ENCODE measurements around the gene CDH22. TPM values are rescaled to one million over a fixed set of nuclear protein-coding genes. Genes with fewer than 3 reads are reported as not detected.
A peak's percentile ranks its signal among the peaks of the same experiment; 100 is the strongest.

Gene CDH22
- total RNA-seq, 1 experiment from 2014 or later, result not detected

DNA sequence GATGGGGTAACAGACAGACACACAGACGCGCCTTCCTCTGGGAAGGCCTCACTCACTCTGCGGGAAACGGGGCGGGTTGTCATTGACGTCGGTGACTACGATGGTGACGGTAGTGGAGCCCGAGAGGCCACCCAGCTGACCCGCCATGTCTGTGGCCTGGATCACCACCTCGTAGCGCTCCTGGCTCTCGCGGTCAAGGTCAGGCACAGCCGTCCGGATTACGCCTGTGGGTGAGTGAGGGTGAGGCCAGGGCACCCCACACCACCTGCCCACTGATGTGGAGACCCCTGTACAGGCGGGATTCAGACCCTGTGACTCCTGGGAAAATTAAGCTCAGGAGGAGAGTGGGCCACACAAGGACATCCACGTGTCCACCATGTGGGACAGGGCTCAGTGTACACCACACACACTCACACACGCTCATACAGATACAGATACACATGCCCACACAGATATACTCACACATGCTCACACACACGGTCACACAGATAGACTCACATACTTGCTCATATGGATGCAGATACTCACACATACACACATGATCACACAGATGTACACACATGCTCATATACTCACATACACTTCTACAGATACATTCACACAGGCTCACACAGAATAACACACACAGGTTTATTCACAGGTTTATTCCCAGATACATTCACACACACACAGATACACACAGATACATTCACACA is 91.4 kb downstream of the CDH22 start:
- BruUV-seq (replicated peaks), result no TSS peak
- DNase-seq (ENCODE audit: low read depth, low spot score) (no peak), ATAC-seq (no peak)
- H3K27me3 ChIP-seq (ENCODE audit: control insufficient read depth, insufficient read depth, low read length), result no peaks in the 10 kb centered on the region
- intact Hi-C loops (cut with micrococcal nuclease; ENCODE audit: unreplicated experiment) (no loop called here), in situ Hi-C loops (cut with HindIII; ENCODE audit: low pct_unique_long_range_greater_than_20kb, low sequenced_read_pairs) (no loop called here)
- no peak overlapping the region for H3K4me3 ChIP-seq (ENCODE audit: low read depth in 2 of 2, low read length in 2 of 2)
- no peaks in the 10 kb centered on the region for H3K36me3 ChIP-seq (ENCODE audit: control insufficient read depth, insufficient read depth, low read length)
- TF ChIP-seq REST (IDR thresholded peaks at IDR 0.05; ENCODE audit: insufficient read depth in 1 of 2, low read depth in 2 of 2, low read length in 1 of 2), result no peak
- no peak for TF ChIP-seq POLR2AphosphoS5 (IDR thresholded peaks at IDR 0.05; ENCODE audit: low read depth, low read length)
- TF ChIP-seq CTCF (IDR thresholded peaks at IDR 0.05), result no peak
- no peak for TF ChIP-seq TCF7L2 (IDR thresholded peaks at IDR 0.05; ENCODE audit: low read depth, low read length)
- TF ChIP-seq SIN3A (IDR thresholded peaks at IDR 0.05; ENCODE audit: borderline replicate concordance, insufficient read depth, low read depth, low read length), result no peak
- H3K27ac ChIP-seq (ENCODE audit: low read length), result no peak overlapping the region
- peaks cover 10% of the 10 kb centered on the region; the same call in 1 of the 2 replicates for H3K4me1 ChIP-seq (ENCODE audit: control insufficient read depth, insufficient read depth, low read length)
- POLR2A ChIA-PET, result no interaction called here
- H3K9me3 ChIP-seq (ENCODE audit: control insufficient read depth, insufficient read depth, low read depth, low read length), result no peaks in the 10 kb centered on the region
- CTCF ChIA-PET, result no interaction called here

- no peaks in the 10 kb centered on the region for H3K9me3 ChIP-seq (ENCODE audit: control insufficient read depth, insufficient read depth, low read depth, low read length)
- no peaks in the 10 kb centered on the region for H3K36me3 ChIP-seq (ENCODE audit: control insufficient read depth, insufficient read depth, low read length)
- ChIA-PET CTCF (no interaction called here), POLR2A (no interaction called here)
- DNase-seq (ENCODE audit: low read depth, low spot score), result no peak
- BruUV-seq (replicated peaks), result no TSS peak
- intact Hi-C loops (cut with micrococcal nuclease; ENCODE audit: unreplicated experiment) (no loop called here), in situ Hi-C loops (cut with HindIII; ENCODE audit: low pct_unique_long_range_greater_than_20kb, low sequenced_read_pairs) (no loop called here)
- H3K4me3 ChIP-seq (ENCODE audit: low read depth in 2 of 2, low read length in 2 of 2), result no peak overlapping the region
- H3K27me3 ChIP-seq (ENCODE audit: control insufficient read depth, insufficient read depth, low read length), result no peaks in the 10 kb centered on the region
- peaks cover 10% of the 10 kb centered on the region; the same call in 1 of the 2 replicates for H3K4me1 ChIP-seq (ENCODE audit: control insufficient read depth, insufficient read depth, low read length)
- ATAC-seq, result peak; percentile 87
- no peak overlapping the region for H3K27ac ChIP-seq (ENCODE audit: low read length)
- TF ChIP-seq REST (IDR thresholded peaks at IDR 0.05; ENCODE audit: insufficient read depth in 1 of 2, low read depth in 2 of 2, low read length in 1 of 2) (no peak), TCF7L2 (IDR thresholded peaks at IDR 0.05; ENCODE audit: low read depth, low read length) (no peak), POLR2AphosphoS5 (IDR thresholded peaks at IDR 0.05; ENCODE audit: low read depth, low read length) (no peak), SIN3A (IDR thresholded peaks at IDR 0.05; ENCODE audit: borderline replicate concordance, insufficient read depth, low read depth, low read length) (no peak), CTCF (IDR thresholded peaks at IDR 0.05) (no peak)
These were observed 92.2 kb downstream of the CDH22 start for GRCh38 chr20:46215913-46216707.
